AG04450 (cell line): ENCODE measurements around the gene CACHD1. TPM values are rescaled to one million over a fixed set of nuclear protein-coding genes. Genes with fewer than 3 reads are reported as not detected.

Experiments
- CTCF ChIA-PET: fragments of 300-600, 350-600 bp; formaldehyde crosslinking; extraction: SDS; loops from one replicate; lab custom pipeline; 2022; ENCODE audit warnings: antibody characterized with exemption, inconsistent platforms; lab: Charles Lee
- POLR2A ChIA-PET: fragments of 350-600 bp; formaldehyde crosslinking; extraction: SDS; loops from one replicate; lab custom pipeline; 2021; ENCODE audit warnings: antibody characterized with exemption, inconsistent platforms; lab: Yijun Ruan, JAX
- DNase-seq: peaks from one replicate; pipeline ENCODE4 v3.0.0-alpha.2; 2011; ENCODE audit warnings: low read depth, low spot score
- H3K27ac ChIP-seq: one replicate; pipeline ENCODE4 v1.5.1; 2012; ENCODE audit warnings: low read depth, low read length, control low read depth
- H3K27me3 ChIP-seq: one replicate; pipeline ENCODE4 v1.6.0; 2012; ENCODE audit warnings: low read length; ENCODE audit not compliant: control insufficient read depth, insufficient read depth
- H3K4me3 ChIP-seq: 2 replicates; pipeline ENCODE4 v1.5.1; 2011; ENCODE audit warnings: mild to moderate bottlenecking, low read depth, low read length, control low read depth
- H3K9me3 ChIP-seq: 2 replicates; pipeline ENCODE4 v1.5.1; 2012; ENCODE audit warnings: low read length; ENCODE audit not compliant: control insufficient read depth, insufficient read depth
- polyA plus RNA-seq: library from polyadenylated mRNA; depleted of rRNA; stranded (reverse); fragments of >200 nt; gene quantifications from 2 replicates; pipeline ENCODE4 v1.2.3, GENCODE V29; 2011
- TF ChIP-seq, protein P1 (sequence below): IDR thresholded peaks from 2 replicates; pipeline ENCODE4 v1.5.1; 2011; ENCODE audit warnings: low read depth, low read length, control low read depth, inconsistent platforms

CACHD1 gene
- polyA plus RNA-seq, 1 experiment, result 3.5 TPM

DNA sequence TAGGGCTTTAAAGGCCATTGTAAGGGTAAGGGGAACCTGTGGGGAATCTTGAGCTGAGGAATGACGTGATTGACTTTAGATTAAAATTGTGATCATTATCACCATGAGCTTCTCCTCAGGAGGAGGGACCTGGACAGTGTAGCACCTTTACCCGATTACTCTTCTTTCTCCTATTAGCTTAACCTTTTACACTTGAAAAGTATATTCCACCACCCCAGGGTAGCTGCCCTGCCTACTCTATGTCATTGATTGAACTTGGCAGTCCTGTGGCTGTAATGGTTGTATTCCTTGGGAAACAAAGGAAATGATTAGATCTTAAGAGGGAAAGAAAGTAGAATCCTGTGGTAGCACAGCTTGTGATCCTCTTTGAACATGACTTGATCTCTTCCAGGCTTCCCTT is 47.7 kb downstream of the CACHD1 start:
- no peak for DNase-seq
- Histone ChIP-seq H3K27me3 (no peaks in the 10 kb centered on the region), H3K4me3 (no peak overlapping the region), H3K9me3 (no peaks in the 10 kb centered on the region), H3K27ac (no peak overlapping the region)
- CTCF ChIA-PET, result interaction anchor here (0.5 to 2.1 kb wide), 2 partner anchors 46 to 158 kb away, joined by 4 to 8 read pairs; no protein-coding TSS in a partner anchor
- POLR2A ChIA-PET, result interaction anchor here (0.6 kb wide), 1 partner anchor 13 kb away, joined by 8 read pairs; no protein-coding TSS in a partner anchor
- TF ChIP-seq, protein P1, sequence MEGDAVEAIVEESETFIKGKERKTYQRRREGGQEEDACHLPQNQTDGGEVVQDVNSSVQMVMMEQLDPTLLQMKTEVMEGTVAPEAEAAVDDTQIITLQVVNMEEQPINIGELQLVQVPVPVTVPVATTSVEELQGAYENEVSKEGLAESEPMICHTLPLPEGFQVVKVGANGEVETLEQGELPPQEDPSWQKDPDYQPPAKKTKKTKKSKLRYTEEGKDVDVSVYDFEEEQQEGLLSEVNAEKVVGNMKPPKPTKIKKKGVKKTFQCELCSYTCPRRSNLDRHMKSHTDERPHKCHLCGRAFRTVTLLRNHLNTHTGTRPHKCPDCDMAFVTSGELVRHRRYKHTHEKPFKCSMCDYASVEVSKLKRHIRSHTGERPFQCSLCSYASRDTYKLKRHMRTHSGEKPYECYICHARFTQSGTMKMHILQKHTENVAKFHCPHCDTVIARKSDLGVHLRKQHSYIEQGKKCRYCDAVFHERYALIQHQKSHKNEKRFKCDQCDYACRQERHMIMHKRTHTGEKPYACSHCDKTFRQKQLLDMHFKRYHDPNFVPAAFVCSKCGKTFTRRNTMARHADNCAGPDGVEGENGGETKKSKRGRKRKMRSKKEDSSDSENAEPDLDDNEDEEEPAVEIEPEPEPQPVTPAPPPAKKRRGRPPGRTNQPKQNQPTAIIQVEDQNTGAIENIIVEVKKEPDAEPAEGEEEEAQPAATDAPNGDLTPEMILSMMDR, result no peak

DNA sequence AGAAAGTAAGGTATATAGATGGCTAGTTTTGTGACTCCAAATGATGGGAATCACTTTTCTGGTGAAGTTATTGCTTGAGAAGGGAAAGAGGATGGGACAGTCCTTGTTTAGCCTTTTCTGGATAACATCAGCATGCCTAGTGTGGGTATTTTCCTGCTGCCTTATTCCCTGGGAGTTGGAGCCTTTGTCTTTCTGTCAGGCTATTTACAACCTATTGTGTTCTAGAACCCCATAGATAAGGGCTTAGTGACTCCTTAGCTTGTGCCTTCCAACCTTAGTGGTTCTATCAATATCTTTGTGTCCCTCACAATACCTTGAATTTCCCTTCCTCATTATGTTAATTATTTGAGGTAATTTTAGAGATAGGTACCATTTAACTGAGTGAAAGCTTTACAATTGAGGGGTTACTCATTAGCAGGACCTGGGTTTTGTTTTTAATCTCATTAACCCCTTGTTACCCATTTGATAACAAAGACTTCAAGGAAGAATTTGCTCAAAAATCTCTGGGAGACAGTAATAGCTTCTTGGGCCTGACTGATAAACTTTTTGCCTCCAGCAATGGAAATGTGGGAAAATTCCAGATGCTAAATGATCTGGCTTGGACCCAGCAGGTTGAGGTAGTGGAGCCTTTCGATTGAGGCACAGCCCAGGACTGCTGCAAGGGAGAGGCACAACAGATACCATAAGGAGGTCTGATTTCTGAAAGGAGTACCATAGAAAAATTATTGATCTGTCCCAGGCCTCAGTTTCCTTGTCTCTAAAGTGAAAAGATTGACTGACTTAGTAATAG is 49.0 kb downstream of the CACHD1 start:
- Histone ChIP-seq H3K9me3 (no peaks in the 10 kb centered on the region), H3K27ac (no peak overlapping the region), H3K4me3 (no peak overlapping the region), H3K27me3 (no peaks in the 10 kb centered on the region)
- ChIA-PET CTCF (interaction anchor here (0.7 kb wide), 1 partner anchor 157 kb away, joined by 3 read pairs; no protein-coding TSS in a partner anchor), POLR2A (interaction anchor here (0.6 kb wide), 1 partner anchor 484 kb away, joined by 7 read pairs; no protein-coding TSS in a partner anchor)
- DNase-seq, result no peak
- TF ChIP-seq, protein P1, result no peak

DNA sequence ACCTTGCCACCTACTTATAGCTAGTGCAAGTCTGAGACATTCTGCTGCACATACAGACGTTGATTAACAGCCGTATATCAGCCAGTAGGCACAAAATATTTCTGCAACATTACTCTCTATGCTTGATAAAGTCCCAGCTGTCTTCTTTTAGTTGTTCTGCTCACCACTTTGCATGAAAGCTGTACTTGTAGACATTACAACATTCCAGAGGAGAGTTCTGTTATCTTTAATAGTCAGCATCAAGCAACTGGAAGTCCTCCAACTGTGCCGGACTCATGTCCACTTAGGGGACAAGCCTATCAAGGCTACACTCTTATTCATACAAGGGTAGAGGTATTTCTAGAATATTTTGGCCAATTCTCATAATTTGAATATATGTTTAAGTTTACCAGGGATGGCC is 50.0 kb downstream of the CACHD1 start:
- Histone ChIP-seq H3K4me3 (no peak overlapping the region), H3K27ac (no peak overlapping the region), H3K27me3 (no peaks in the 10 kb centered on the region), H3K9me3 (no peaks in the 10 kb centered on the region)
- no peak for DNase-seq
- ChIA-PET CTCF (interaction anchor here (0.6 kb wide), 1 partner anchor 903 kb away, joined by 3 read pairs; no protein-coding TSS in a partner anchor), POLR2A (interaction anchor here (0.6 kb wide), 2 partner anchors 63 to 483 kb away, joined by 3 to 7 read pairs; no protein-coding TSS in a partner anchor)
- TF ChIP-seq, protein P1, result no peak

DNA sequence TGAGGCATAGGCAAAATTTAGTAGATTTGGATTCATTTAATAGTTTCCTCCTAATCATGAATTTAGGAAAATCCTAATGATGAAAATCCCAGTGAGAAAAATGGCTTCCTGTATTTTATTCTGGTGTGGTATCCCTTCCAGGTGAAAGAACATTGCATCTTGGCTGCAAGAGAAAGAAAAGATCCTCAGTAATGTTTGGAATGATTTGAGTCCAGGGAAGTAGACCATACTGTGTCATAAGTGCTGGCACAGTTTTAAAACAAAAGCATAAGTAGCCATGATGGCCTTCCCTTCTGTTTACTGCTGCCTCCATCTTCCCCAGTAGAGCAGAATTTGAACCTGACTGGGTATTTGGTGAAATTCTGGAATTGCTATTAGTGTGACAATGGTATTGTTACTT is 52.8 kb downstream of the CACHD1 start:
- no peak for DNase-seq
- CTCF ChIA-PET, result no interaction called here
- Histone ChIP-seq H3K4me3 (no peak overlapping the region), H3K9me3 (no peaks in the 10 kb centered on the region), H3K27ac (no peak overlapping the region), H3K27me3 (no peaks in the 10 kb centered on the region)
- TF ChIP-seq, protein P1, result no peak
- POLR2A ChIA-PET, result no interaction called here
